ENCODE measurements around the gene CTBP2.
"Not testable (repeated sequence)": the region's sequence is repeated elsewhere in the genome, so short reads cannot be mapped to it uniquely, and the experiment has no call there.

CTBP2 gene

GRCh38 chr10:125186431-125187170 is 26.2 kb upstream of the CTBP2 start:
- DNase-seq (ENCODE audit: low read depth in 2 of 2): no peak

- not testable (repeated sequence) for DNase-seq (ENCODE audit: low read depth in 2 of 2)
Observed at GRCh38 chr10:125179107-125179506, 18.7 kb upstream of the CTBP2 start.

- DNase-seq (ENCODE audit: low read depth in 2 of 2): no peak
Observed at GRCh38 chr10:125177641-125178640, 17.6 kb upstream of the CTBP2 start.

GRCh38 chr10:125175807-125176206 is 15.4 kb upstream of the CTBP2 start:
- DNase-seq (ENCODE audit: low read depth in 2 of 2): no peak

GRCh38 chr10:125174360-125174759 is 14.0 kb upstream of the CTBP2 start:
- DNase-seq (ENCODE audit: low read depth in 2 of 2): no peak

GRCh38 chr10:125172694-125173093 is 12.3 kb upstream of the CTBP2 start:
- DNase-seq (ENCODE audit: low read depth in 2 of 2): no peak

- DNase-seq (ENCODE audit: low read depth in 2 of 2): no peak
Observed at GRCh38 chr10:125171402-125172306, 11.3 kb upstream of the CTBP2 start.

GRCh38 chr10:125169915-125170314 is 9.6 kb upstream of the CTBP2 start:
- no peak for DNase-seq (ENCODE audit: low read depth in 2 of 2)

- no peak for DNase-seq (ENCODE audit: low read depth in 2 of 2)
Observed at GRCh38 chr10:125169279-125169678, 8.9 kb upstream of the CTBP2 start.

GRCh38 chr10:125166658-125167057 is 6.3 kb upstream of the CTBP2 start:
- no peak for DNase-seq (ENCODE audit: low read depth in 2 of 2)

- no peak for DNase-seq (ENCODE audit: low read depth in 2 of 2)
Observed at GRCh38 chr10:125165584-125166573, 5.5 kb upstream of the CTBP2 start.

GRCh38 chr10:125164421-125164820 is 4.1 kb upstream of the CTBP2 start:
- DNase-seq (ENCODE audit: low read depth in 2 of 2): no peak

- no peak for DNase-seq (ENCODE audit: low read depth in 2 of 2)
Observed at GRCh38 chr10:125163803-125164202, 3.4 kb upstream of the CTBP2 start.

- DNase-seq (ENCODE audit: low read depth in 2 of 2): not testable (repeated sequence)
Observed at GRCh38 chr10:125163312-125163711, 2.9 kb upstream of the CTBP2 start.

- no peak for DNase-seq (ENCODE audit: low read depth in 2 of 2)
Observed at GRCh38 chr10:125162120-125162931, 2.0 kb upstream of the CTBP2 start.

GRCh38 chr10:125161707-125162119 is 1.4 kb upstream of the CTBP2 start:
- no peak for DNase-seq (ENCODE audit: low read depth in 2 of 2)

- no peak for DNase-seq (ENCODE audit: low read depth in 2 of 2)
Observed at GRCh38 chr10:125160856-125161706, 718 bp upstream of the CTBP2 start.

- DNase-seq (ENCODE audit: low read depth in 2 of 2): no peak
Observed at GRCh38 chr10:125159486-125159931, 854 bp downstream of the CTBP2 start.
